Measurements from ENCODE around the gene LIPC. TPM values are rescaled to one million over a fixed set of nuclear protein-coding genes. Genes with fewer than 3 reads are reported as not detected.
A peak's percentile ranks its signal among the peaks of the same experiment; 100 is the strongest.

The LIPC gene
- polyA plus RNA-seq, 1 donor (not counting 4 experiments of a cell fraction or from before 2014, with no cell fraction given), result not detected

GRCh38 chr15:58401276-58401675, 30.5 kb upstream of the LIPC start:
- H3K9ac ChIP-seq (ENCODE audit: control insufficient read depth, extremely low read depth, insufficient read depth, low read length), result no peak overlapping the region
- H3K9me1 ChIP-seq (ENCODE audit: control insufficient read depth, extremely low read depth, insufficient read depth, low read length), result no peaks in the 10 kb centered on the region
- no peaks in the 10 kb centered on the region for H3K27me3 ChIP-seq (ENCODE audit: control insufficient read depth, extremely low read depth, insufficient read depth, low read length)
- H3K27ac ChIP-seq (ENCODE audit: control insufficient read depth, insufficient read depth, low read length), result no peak overlapping the region
- FAIRE-seq (no peak), DNase-seq (ENCODE audit: low read depth, low spot score) (no peak)
- no peak overlapping the region for H2AFZ ChIP-seq (ENCODE audit: control insufficient read depth, low read length)
- H3K79me2 ChIP-seq (ENCODE audit: control insufficient read depth, insufficient read depth, low read length), result no peaks in the 10 kb centered on the region
- H3K4me2 ChIP-seq (ENCODE audit: control insufficient read depth, extremely low read depth, insufficient read depth, low read depth, low read length), result no peak overlapping the region
- H3K9me3 ChIP-seq (ENCODE audit: control insufficient read depth, low read depth, low read length), result no peaks in the 10 kb centered on the region
- TF ChIP-seq EZH2 (IDR thresholded peaks at IDR 0.05; ENCODE audit: low read length), result no peak
- no peak for TF ChIP-seq CTCF (optimal IDR thresholded peaks at IDR 0.05 in 1 of 3, IDR thresholded peaks at IDR 0.05 in 1 of 3, conservative IDR thresholded peaks at IDR 0.05 in 1 of 3; ENCODE audit: extremely low read depth in 1 of 3, insufficient read depth in 2 of 3, low read length in 3 of 3)
- no peaks in the 10 kb centered on the region for H3K36me3 ChIP-seq (ENCODE audit: control insufficient read depth in 2 of 2, extremely low read depth in 1 of 2, insufficient read depth in 2 of 2, low read length in 2 of 2)
- H4K20me1 ChIP-seq (ENCODE audit: control insufficient read depth, extremely low read depth, insufficient read depth, low read length), result no peaks in the 10 kb centered on the region
- no peak overlapping the region for H3K4me3 ChIP-seq (ENCODE audit: control insufficient read depth in 2 of 3, extremely low read depth in 1 of 3, insufficient read depth in 2 of 3, low read depth in 1 of 3, low read length in 3 of 3)
- dilution Hi-C loops (cut with MboI; ENCODE audit: extremely low pct_ligation_motif_present, low sequenced_read_pairs), result no loop called here
- H3K4me1 ChIP-seq (ENCODE audit: control insufficient read depth, extremely low read depth, insufficient read depth, low read length), result peaks cover 18% of the 10 kb centered on the region

- TF ChIP-seq CTCF (optimal IDR thresholded peaks at IDR 0.05 in 1 of 3, IDR thresholded peaks at IDR 0.05 in 1 of 3, conservative IDR thresholded peaks at IDR 0.05 in 1 of 3; ENCODE audit: extremely low read depth in 1 of 3, insufficient read depth in 2 of 3, low read length in 3 of 3) (no peak), EZH2 (IDR thresholded peaks at IDR 0.05; ENCODE audit: low read length) (no peak)
- Histone ChIP-seq H3K36me3 (ENCODE audit: control insufficient read depth in 2 of 2, extremely low read depth in 1 of 2, insufficient read depth in 2 of 2, low read length in 2 of 2) (no peaks in the 10 kb centered on the region), H3K9me1 (ENCODE audit: control insufficient read depth, extremely low read depth, insufficient read depth, low read length) (no peaks in the 10 kb centered on the region), H3K9me3 (ENCODE audit: control insufficient read depth, low read depth, low read length) (no peaks in the 10 kb centered on the region), H3K9ac (ENCODE audit: control insufficient read depth, extremely low read depth, insufficient read depth, low read length) (no peak overlapping the region), H3K4me1 (ENCODE audit: control insufficient read depth, extremely low read depth, insufficient read depth, low read length) (peaks cover 12% of the 10 kb centered on the region), H3K4me3 (ENCODE audit: control insufficient read depth in 2 of 3, extremely low read depth in 1 of 3, insufficient read depth in 2 of 3, low read depth in 1 of 3, low read length in 3 of 3) (no peak overlapping the region), H3K79me2 (ENCODE audit: control insufficient read depth, insufficient read depth, low read length) (no peaks in the 10 kb centered on the region), H3K4me2 (ENCODE audit: control insufficient read depth, extremely low read depth, insufficient read depth, low read depth, low read length) (peak overlapping the region; percentile 24), H4K20me1 (ENCODE audit: control insufficient read depth, extremely low read depth, insufficient read depth, low read length) (no peaks in the 10 kb centered on the region), H3K27ac (ENCODE audit: control insufficient read depth, insufficient read depth, low read length) (no peak overlapping the region), H3K27me3 (ENCODE audit: control insufficient read depth, extremely low read depth, insufficient read depth, low read length) (no peaks in the 10 kb centered on the region), H2AFZ (ENCODE audit: control insufficient read depth, low read length) (peak overlapping the region; percentile 78)
- FAIRE-seq (peak; percentile 79), DNase-seq (ENCODE audit: low read depth, low spot score) (peak; percentile 56)
- dilution Hi-C loops (cut with MboI; ENCODE audit: extremely low pct_ligation_motif_present, low sequenced_read_pairs), result no loop called here
Observed at GRCh38 chr15:58401991-58402649, 29.7 kb upstream of the LIPC start.
